SK-N-SH (cell line): ENCODE measurements around the gene CIT. TPM values are rescaled to one million over a fixed set of nuclear protein-coding genes. Genes with fewer than 3 reads are reported as not detected.

ENCODE experiments used
- CTCF ChIA-PET: fragments of 300-600, 350-600 bp; formaldehyde crosslinking; extraction: SDS; loops from one replicate; lab custom pipeline; 2021; lab: Yijun Ruan, JAX
- POLR2A ChIA-PET: fragments of 350-600 bp; sonication (Branson Sonifier 250); formaldehyde crosslinking; extraction: SDS; loops from one replicate; lab custom pipeline; 2020; ENCODE audit warnings: antibody characterized with exemption, inconsistent platforms; lab: Yijun Ruan, JAX
- DNase-seq: peaks from one replicate; pipeline ENCODE4 v3.0.0; 2012
- H2AFZ ChIP-seq: fragments of 200-600 bp; sonication (generic); 2 replicates; pipeline ENCODE4 v1.8.1; 2016; ENCODE audit warnings: antibody characterized with exemption, mild to moderate bottlenecking, low read depth
- H3F3A ChIP-seq: fragments of 200-600 bp; sonication (generic); replicated peaks from 2 replicates; pipeline ENCODE3; 2016; ENCODE audit warnings: antibody characterized with exemption, mild to moderate bottlenecking; ENCODE audit not compliant: insufficient read depth
- H3K27ac ChIP-seq, 2 experiments: fragments of 200-500 bp in 1 of 2; fragments of 200-600 bp in 1 of 2; sonication (Bioruptor generic) in 1 of 2; sonication (generic), shearing (Covaris generic) in 1 of 2; 2 replicates each; pipeline versions ENCODE4 v1.5.1 to v1.6.1; 2014 to 2016; ENCODE audit warnings: low read depth in 2 of 2, inconsistent platforms in 1 of 2, low read length in 1 of 2, mild to moderate bottlenecking in 1 of 2, mixed read lengths in 1 of 2
- H3K27me3 ChIP-seq: fragments of 200-600 bp; sonication (generic), shearing (Covaris generic); 2 replicates; pipeline ENCODE4 v1.6.1; 2016; ENCODE audit warnings: mixed run types; ENCODE audit not compliant: insufficient read depth
- H3K36me3 ChIP-seq, 2 experiments: fragments of 200-500 bp in 1 of 2; fragments of 200-600 bp in 1 of 2; sonication (Bioruptor generic) in 1 of 2; sonication (generic) in 1 of 2; replicated peaks in 1 of 2; 2 replicates each; pipeline versions ENCODE3 to v1.5.1; 2014 to 2016; ENCODE audit warnings: low read length in 1 of 2, mild to moderate bottlenecking in 1 of 2; ENCODE audit not compliant: insufficient read depth in 2 of 2, control insufficient read depth in 1 of 2
- H3K4me1 ChIP-seq, 2 experiments: fragments of 200-500 bp in 1 of 2; fragments of 200-600 bp in 1 of 2; sonication (Bioruptor generic) in 1 of 2; sonication (generic), shearing (Covaris generic) in 1 of 2; 2 replicates each; pipeline versions ENCODE4 v1.5.1 to v1.6.1; 2014 to 2016; ENCODE audit warnings: low read depth in 1 of 2, low read length in 1 of 2, mixed run types in 1 of 2; ENCODE audit not compliant: insufficient read depth in 2 of 2, control insufficient read depth in 1 of 2
- H3K4me2 ChIP-seq: fragments of 200-600 bp; sonication (generic), shearing (Covaris generic); 2 replicates; pipeline ENCODE4 v1.6.1; 2017; ENCODE audit warnings: mixed run types
- H3K4me3 ChIP-seq, 2 experiments: fragments of 200-500 bp in 1 of 2; fragments of 200-600 bp in 1 of 2; sonication (Bioruptor generic) in 1 of 2; sonication (generic), shearing (Covaris generic) in 1 of 2; 2 replicates each; pipeline versions ENCODE4 v1.5.1 to v1.8.1; 2014 to 2016; ENCODE audit warnings: low read depth in 2 of 2, inconsistent platforms in 1 of 2, low read length in 1 of 2, mild to moderate bottlenecking in 1 of 2, mixed read lengths in 1 of 2, moderate library complexity in 1 of 2
- H3K79me2 ChIP-seq: fragments of 200-600 bp; sonication (generic); 2 replicates; pipeline ENCODE4 v1.8.1; 2017; ENCODE audit warnings: mild to moderate bottlenecking; ENCODE audit not compliant: insufficient read depth
- H3K9ac ChIP-seq: fragments of 200-600 bp; sonication (generic); 2 replicates; pipeline ENCODE4 v1.6.1; 2017; ENCODE audit warnings: mixed run types
- H3K9me2 ChIP-seq: fragments of 200-600 bp; sonication (generic); 2 replicates; pipeline ENCODE4 v1.6.1; 2017; ENCODE audit warnings: mixed run types
- H3K9me3 ChIP-seq: fragments of 200-600 bp; sonication (generic); 2 replicates; pipeline ENCODE4 v1.6.1; 2017; ENCODE audit warnings: mixed run types, mild to moderate bottlenecking, moderate library complexity
- H4K20me1 ChIP-seq: fragments of 200-600 bp; sonication (generic); 2 replicates; pipeline ENCODE4 v1.6.1; 2017; ENCODE audit warnings: mild to moderate bottlenecking, mixed run types; ENCODE audit not compliant: insufficient read depth
- ELF1 ChIP-seq: IDR thresholded peaks from 2 replicates; pipeline ENCODE4 v1.4.0; 2012
- EP300 ChIP-seq, 2 experiments: IDR thresholded peaks; 2 replicates each; pipeline versions ENCODE4 v1.4.0 to v1.6.1; 2012; ENCODE audit warnings: borderline replicate concordance in 1 of 2, low read depth in 1 of 2, low read length in 1 of 2
- FOSL2 ChIP-seq: IDR thresholded peaks from 2 replicates; pipeline ENCODE4 v1.4.0; 2012; ENCODE audit warnings: low read depth, mild to moderate bottlenecking, moderate library complexity, borderline replicate concordance
- FOXJ3 ChIP-seq: sonication (generic); formaldehyde crosslinking; IDR thresholded peaks from 2 replicates; pipeline ENCODE4 v1.5.1; 2020; ENCODE audit warnings: mild to moderate bottlenecking, missing genetic modification reagents
- GABPA ChIP-seq: IDR thresholded peaks from 2 replicates; pipeline ENCODE4 v1.4.0; 2012; ENCODE audit warnings: low read depth, mild to moderate bottlenecking
- JUND ChIP-seq: IDR thresholded peaks from 2 replicates; pipeline ENCODE4 v1.4.0; 2012
- MXI1 ChIP-seq: IDR thresholded peaks from 2 replicates; pipeline ENCODE4 v1.6.1; 2012; ENCODE audit warnings: mild to moderate bottlenecking, low read depth, low read length, improper control_type of control experiment
- NFIC ChIP-seq: IDR thresholded peaks from 2 replicates; pipeline ENCODE4 v1.4.0; 2012; ENCODE audit warnings: borderline replicate concordance
- RAD21 ChIP-seq: IDR thresholded peaks from 2 replicates; pipeline ENCODE4 v1.6.1; 2012; ENCODE audit warnings: mild to moderate bottlenecking, low read length
- SIN3A ChIP-seq: IDR thresholded peaks from 2 replicates; pipeline ENCODE4 v1.6.1; 2012; ENCODE audit warnings: low read depth, mild to moderate bottlenecking, low read length, moderate library complexity, borderline replicate concordance
- SMC3 ChIP-seq: IDR thresholded peaks from 2 replicates; pipeline ENCODE4 v1.6.1; 2012; ENCODE audit warnings: low read depth, low read length, improper control_type of control experiment
- TCF12 ChIP-seq: IDR thresholded peaks from 2 replicates; pipeline ENCODE4 v1.4.0; 2012
- TEAD4 ChIP-seq: IDR thresholded peaks from 2 replicates; pipeline ENCODE4 v1.4.0; 2012; ENCODE audit warnings: mild to moderate bottlenecking, borderline replicate concordance; ENCODE audit not compliant: insufficient read depth
- WGBS: methylation state at CpG from one replicate; pipeline ENCODE4 v1.1.6; 2017; ENCODE audit warnings: low lambda C conversion rate; 5-methylcytosine and 5-hydroxymethylcytosine counted together
- polyA plus RNA-seq, 3 experiments: library from polyadenylated mRNA; depleted of rRNA; stranded (reverse); fragments of >200 nt; gene quantifications; 2 replicates each; pipeline ENCODE4 v1.2.3, GENCODE V29; 2012
- TF ChIP-seq, protein P1 (sequence below): IDR thresholded peaks from 2 replicates; pipeline ENCODE4 v1.4.0; 2012; ENCODE audit warnings: low read depth, borderline replicate concordance
- TF ChIP-seq, protein P2 (sequence below): IDR thresholded peaks from 2 replicates; pipeline ENCODE4 v1.6.1; 2012; ENCODE audit warnings: mild to moderate bottlenecking, low read depth, low read length, moderate library complexity

CIT gene
- polyA plus RNA-seq, 1 of the 3 experiments (the other 2 are of a cell fraction), result 7.7 TPM

DNA sequence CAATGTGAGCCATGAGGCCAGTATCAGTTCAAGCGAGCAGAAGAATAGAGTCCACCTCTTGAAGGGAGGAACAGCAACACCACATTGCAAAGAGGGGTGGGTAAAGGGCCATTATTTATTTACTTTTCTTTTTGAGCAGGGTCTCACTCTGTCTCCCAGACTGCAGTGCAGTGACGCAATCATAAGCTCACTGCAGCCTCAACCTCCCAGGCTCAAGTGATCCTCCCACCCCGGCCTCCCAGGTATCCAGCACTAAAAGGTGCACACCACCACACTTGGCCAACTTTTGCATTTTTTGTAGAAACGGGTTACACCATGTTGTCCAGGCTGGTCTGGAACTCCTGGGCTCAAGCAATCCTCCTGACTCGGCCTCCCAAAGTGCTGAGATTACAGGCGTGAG, 42.9 kb upstream of the CIT start (continued):
- no peak for TF ChIP-seq RAD21
- TF ChIP-seq, all 33 proteins: peak for 0

DNA sequence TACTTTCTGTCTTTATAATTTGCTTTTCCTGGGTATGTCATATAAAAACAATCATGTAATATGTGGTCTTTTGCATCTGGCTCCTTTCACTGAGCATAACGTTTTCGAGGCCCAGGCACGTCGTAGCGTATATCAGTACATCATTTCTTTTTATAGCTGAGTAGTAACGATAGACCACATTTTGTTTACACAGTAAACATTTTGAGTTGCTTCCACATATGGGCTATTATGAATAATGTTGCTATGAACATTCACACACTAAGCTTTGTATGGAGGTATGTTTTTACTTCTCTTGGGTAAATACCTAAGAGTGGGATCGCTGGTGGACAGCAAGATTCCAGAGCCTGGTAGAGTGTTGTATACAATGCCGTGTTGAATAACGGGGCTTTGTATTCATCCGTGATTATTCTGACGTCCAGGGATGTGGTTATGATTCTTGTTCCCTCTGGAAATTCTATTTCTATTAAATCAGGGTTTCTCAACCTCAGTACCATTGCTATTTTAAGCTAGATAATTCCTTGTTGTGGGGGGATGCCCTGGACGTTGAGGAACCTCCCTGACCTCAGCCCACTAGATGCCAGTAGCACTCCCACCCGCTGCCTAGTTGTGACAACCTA, 38.9 kb upstream of the CIT start:
- DNase-seq, result no peak
- Histone ChIP-seq H3K4me1 (no peaks in the 10 kb centered on the region), H3K9me3 (no peaks in the 10 kb centered on the region), H3K9ac (no peak overlapping the region), H3K36me3 (no peaks in the 10 kb centered on the region), H3K79me2 (no peaks in the 10 kb centered on the region), H3K27me3 (no peaks in the 10 kb centered on the region; the same call in 1 of the 2 replicates), H3K4me3 (no peak overlapping the region), H3K27ac (no peak overlapping the region), H4K20me1 (no peaks in the 10 kb centered on the region), H2AFZ (no peak overlapping the region), H3K4me2 (no peak overlapping the region), H3F3A (no peaks in the 10 kb centered on the region), H3K9me2 (no peaks in the 10 kb centered on the region)
- TF ChIP-seq ELF1, result no peak
- TF ChIP-seq RAD21, result no peak
- no peak for TF ChIP-seq MXI1
- TF ChIP-seq EP300 (IDR thresholded peaks at IDR 0.05; ENCODE audit: borderline replicate concordance in 1 of 2, low read depth in 1 of 2, low read length in 1 of 2), result no peak
- CTCF ChIA-PET, result interaction anchor here (0.7 kb wide), 1 partner anchor 24 kb away, joined by 3 read pairs; no protein-coding TSS in a partner anchor
- WGBS, result 75% methylated on average over 13 of the region's 13 CpGs
- POLR2A ChIA-PET, result no interaction called here

DNA sequence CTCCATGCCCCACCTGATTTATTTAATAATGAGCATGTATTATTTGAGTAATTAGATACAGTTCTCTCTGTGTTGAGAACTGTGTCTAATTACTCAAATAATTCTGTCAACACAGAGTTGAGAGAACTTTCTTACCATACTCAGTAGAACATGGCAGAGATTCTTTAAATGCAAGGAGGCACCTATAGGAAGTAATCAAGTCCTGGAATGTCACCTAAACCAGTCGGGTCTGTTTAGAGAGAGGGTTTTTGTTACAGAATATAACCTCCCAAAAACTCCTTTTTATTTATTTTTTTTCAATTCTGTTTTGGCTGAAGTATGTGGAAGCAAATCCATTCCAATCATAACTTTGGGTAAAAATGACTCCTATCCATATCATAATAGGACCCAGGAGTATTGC, 37.5 kb upstream of the CIT start:
- Histone ChIP-seq H3K79me2 (no peaks in the 10 kb centered on the region), H3K9ac (no peak overlapping the region), H3K9me3 (no peaks in the 10 kb centered on the region), H3K27me3 (no peaks in the 10 kb centered on the region)
- DNase-seq, result no peak
- CTCF ChIA-PET, result no interaction called here
- TF ChIP-seq TCF12 (no peak), SMC3 (no peak), FOXJ3 (CRISPR knock-in tag) (no peak), TEAD4 (no peak)
- TF ChIP-seq, all 33 proteins: peak for 0
- Histone ChIP-seq H3K4me2 (no peak overlapping the region), H4K20me1 (no peaks in the 10 kb centered on the region), H3K9me2 (no peaks in the 10 kb centered on the region), H3K27ac (no peak overlapping the region), H2AFZ (no peak overlapping the region), H3K4me3 (no peak overlapping the region), H3F3A (no peaks in the 10 kb centered on the region), H3K4me1 (no peaks in the 10 kb centered on the region), H3K36me3 (no peaks in the 10 kb centered on the region)
- POLR2A ChIA-PET, result no interaction called here
- 15% methylated on average over 1 of the region's 1 CpG for WGBS

DNA sequence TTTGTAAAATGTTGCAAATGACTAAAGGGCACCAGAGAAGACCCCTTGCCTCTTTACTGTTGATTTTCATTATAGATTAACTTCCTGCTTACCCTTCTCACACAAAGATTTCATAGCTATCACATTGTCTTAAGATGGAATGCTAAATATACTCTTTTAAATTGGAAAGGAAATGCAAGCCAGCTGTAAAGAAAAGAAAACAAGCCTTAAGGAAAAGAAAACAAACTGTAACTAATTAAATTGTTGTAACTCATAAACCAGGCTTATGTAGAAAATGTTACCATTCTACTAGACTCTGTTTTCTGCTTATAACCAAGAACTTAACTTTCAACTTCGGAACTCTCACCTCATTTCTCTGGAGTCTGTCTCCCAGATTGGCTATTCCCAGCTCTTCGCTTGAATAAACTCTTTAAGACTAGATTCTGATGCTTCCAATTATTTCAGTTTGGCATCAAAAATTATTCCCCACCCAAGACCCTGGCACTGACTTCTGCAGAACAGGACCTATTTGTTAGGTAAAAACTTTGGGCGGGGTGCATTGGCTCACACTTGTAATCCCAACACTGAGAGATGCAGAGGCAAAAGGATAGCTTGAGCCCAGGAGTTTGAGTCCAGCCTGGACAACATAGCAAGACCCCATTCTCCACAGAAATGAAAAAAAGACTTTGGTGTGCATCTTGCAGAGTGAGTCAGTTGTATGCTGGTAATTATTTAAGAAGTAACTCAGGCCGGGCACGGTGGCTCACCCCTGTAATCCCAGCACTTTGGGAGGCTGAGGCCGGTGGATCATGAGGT, 36.6 kb upstream of the CIT start:
- H3K9me3 ChIP-seq, result no peaks in the 10 kb centered on the region
- H2AFZ ChIP-seq, result no peak overlapping the region
- no peaks in the 10 kb centered on the region for H3K9me2 ChIP-seq
- no peak overlapping the region for H3K4me2 ChIP-seq
- H3K27ac ChIP-seq, result no peak overlapping the region
- H3K4me3 ChIP-seq, result no peak overlapping the region
- no peak for DNase-seq
- H3K79me2 ChIP-seq, result no peaks in the 10 kb centered on the region
- WGBS, result 78% methylated on average over 6 of the region's 6 CpGs
- H3K9ac ChIP-seq, result no peak overlapping the region
- POLR2A ChIA-PET, result no interaction called here
- CTCF ChIA-PET, result interaction anchor here (0.7 kb wide), 1 partner anchor 109 kb away, joined by 3 read pairs; no protein-coding TSS in a partner anchor
- H3F3A ChIP-seq, result no peaks in the 10 kb centered on the region
- no peaks in the 10 kb centered on the region for H3K27me3 ChIP-seq
- H3K36me3 ChIP-seq, result no peaks in the 10 kb centered on the region
- no peaks in the 10 kb centered on the region for H3K4me1 ChIP-seq
- H4K20me1 ChIP-seq, result no peaks in the 10 kb centered on the region
- TF ChIP-seq, protein P1, sequence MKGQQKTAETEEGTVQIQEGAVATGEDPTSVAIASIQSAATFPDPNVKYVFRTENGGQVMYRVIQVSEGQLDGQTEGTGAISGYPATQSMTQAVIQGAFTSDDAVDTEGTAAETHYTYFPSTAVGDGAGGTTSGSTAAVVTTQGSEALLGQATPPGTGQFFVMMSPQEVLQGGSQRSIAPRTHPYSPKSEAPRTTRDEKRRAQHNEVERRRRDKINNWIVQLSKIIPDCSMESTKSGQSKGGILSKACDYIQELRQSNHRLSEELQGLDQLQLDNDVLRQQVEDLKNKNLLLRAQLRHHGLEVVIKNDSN, result no peak
- TF ChIP-seq NFIC (no peak), SIN3A (no peak), GABPA (no peak), SMC3 (no peak), JUND (no peak), FOSL2 (no peak), MXI1 (no peak), TEAD4 (no peak)
- TF ChIP-seq, protein P2, sequence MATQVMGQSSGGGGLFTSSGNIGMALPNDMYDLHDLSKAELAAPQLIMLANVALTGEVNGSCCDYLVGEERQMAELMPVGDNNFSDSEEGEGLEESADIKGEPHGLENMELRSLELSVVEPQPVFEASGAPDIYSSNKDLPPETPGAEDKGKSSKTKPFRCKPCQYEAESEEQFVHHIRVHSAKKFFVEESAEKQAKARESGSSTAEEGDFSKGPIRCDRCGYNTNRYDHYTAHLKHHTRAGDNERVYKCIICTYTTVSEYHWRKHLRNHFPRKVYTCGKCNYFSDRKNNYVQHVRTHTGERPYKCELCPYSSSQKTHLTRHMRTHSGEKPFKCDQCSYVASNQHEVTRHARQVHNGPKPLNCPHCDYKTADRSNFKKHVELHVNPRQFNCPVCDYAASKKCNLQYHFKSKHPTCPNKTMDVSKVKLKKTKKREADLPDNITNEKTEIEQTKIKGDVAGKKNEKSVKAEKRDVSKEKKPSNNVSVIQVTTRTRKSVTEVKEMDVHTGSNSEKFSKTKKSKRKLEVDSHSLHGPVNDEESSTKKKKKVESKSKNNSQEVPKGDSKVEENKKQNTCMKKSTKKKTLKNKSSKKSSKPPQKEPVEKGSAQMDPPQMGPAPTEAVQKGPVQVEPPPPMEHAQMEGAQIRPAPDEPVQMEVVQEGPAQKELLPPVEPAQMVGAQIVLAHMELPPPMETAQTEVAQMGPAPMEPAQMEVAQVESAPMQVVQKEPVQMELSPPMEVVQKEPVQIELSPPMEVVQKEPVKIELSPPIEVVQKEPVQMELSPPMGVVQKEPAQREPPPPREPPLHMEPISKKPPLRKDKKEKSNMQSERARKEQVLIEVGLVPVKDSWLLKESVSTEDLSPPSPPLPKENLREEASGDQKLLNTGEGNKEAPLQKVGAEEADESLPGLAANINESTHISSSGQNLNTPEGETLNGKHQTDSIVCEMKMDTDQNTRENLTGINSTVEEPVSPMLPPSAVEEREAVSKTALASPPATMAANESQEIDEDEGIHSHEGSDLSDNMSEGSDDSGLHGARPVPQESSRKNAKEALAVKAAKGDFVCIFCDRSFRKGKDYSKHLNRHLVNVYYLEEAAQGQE, result no peak
